Activated T-helper 2 cell treated with anti-CD3 and anti-CD28 coated beads, Interferon-gamma antibody, Interleukin-2, Interleukin-4, amounts not matched to agents 10 μg/mL and 5 μg/mL and 100 μg/mL, durations not matched to agents 14 hours and 24 hours and 36 hours (primary cell): Measurements from ENCODE around the gene MRM2. TPM values are rescaled to one million over a fixed set of nuclear protein-coding genes. Genes with fewer than 3 reads are reported as not detected.

Experiments
- DNase-seq: peaks from one replicate; pipeline ENCODE4 v3.0.0; 2021; ENCODE audit warnings: low spot score
- H3K27ac Mint-ChIP-seq: one replicate; pipeline ENCODE4 v1.8.0; 2021; ENCODE audit warnings: mixed read lengths
- H3K27me3 Mint-ChIP-seq: one replicate; pipeline ENCODE4 v1.8.0; 2021; ENCODE audit warnings: low read depth, mixed read lengths
- H3K36me3 Mint-ChIP-seq: one replicate; pipeline ENCODE4 v1.8.0; 2021; ENCODE audit warnings: low read depth, mixed read lengths
- H3K4me1 Mint-ChIP-seq: one replicate; pipeline ENCODE4 v1.8.0; 2021; ENCODE audit warnings: low read depth, mixed read lengths
- H3K4me3 Mint-ChIP-seq: one replicate; pipeline ENCODE4 v1.8.0; 2021; ENCODE audit warnings: low read depth, mild to moderate bottlenecking, moderate library complexity, mixed read lengths
- H3K9me3 Mint-ChIP-seq: one replicate; pipeline ENCODE4 v1.8.0; 2021; ENCODE audit warnings: mixed read lengths
- intact Hi-C: fragments of 100-400 bp; cut with micrococcal nuclease; formaldehyde crosslinking; loops from one replicate; pipeline ENCODE4 v1.15.1; 2023
- total RNA-seq: library from RNA; stranded (reverse); gene quantifications from 2 replicates; pipeline ENCODE4 v1.2.3, GENCODE V29; 2022

Gene MRM2
- total RNA-seq, 1 donor from 2014 or later = 40.0 TPM

DNA sequence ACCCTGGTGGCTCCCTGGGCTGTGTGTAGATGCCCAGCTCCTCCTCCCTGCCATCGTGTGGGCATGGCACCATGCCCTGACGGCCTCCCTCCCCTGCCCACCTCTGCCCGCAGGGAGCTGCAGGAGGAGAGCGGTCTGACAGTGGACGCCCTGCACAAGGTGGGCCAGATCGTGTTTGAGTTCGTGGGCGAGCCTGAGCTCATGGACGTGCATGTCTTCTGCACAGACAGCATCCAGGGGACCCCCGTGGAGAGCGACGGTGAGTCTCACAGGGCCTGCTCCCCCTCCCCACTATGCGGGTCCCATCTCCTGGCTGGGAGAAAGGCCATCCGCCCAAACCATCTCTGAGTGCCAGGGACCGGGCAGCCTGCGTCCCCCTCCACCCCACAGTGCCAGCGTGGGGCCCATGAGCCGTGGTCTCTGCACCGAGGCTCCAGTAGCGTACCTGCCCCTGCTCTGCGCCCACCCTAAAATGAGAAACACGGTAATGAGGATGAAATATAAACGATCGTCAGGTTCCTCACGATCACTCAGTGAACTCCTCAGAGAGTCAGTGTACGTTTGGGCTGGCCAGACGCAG, 7.8 kb upstream of the MRM2 start:
- no peaks in the 10 kb centered on the region for H3K27me3 Mint-ChIP-seq
- H3K27ac Mint-ChIP-seq = no peak overlapping the region
- no peak overlapping the region for H3K4me3 Mint-ChIP-seq
- peaks cover 23% of the 10 kb centered on the region for H3K4me1 Mint-ChIP-seq
- peaks cover 19% of the 10 kb centered on the region for H3K36me3 Mint-ChIP-seq
- no peak for DNase-seq
- no peaks in the 10 kb centered on the region for H3K9me3 Mint-ChIP-seq
- intact Hi-C loops = loop anchor here (10.0 kb wide), 1 partner anchor 675 kb away; the partner anchor contains the start of gene PSMG3

DNA sequence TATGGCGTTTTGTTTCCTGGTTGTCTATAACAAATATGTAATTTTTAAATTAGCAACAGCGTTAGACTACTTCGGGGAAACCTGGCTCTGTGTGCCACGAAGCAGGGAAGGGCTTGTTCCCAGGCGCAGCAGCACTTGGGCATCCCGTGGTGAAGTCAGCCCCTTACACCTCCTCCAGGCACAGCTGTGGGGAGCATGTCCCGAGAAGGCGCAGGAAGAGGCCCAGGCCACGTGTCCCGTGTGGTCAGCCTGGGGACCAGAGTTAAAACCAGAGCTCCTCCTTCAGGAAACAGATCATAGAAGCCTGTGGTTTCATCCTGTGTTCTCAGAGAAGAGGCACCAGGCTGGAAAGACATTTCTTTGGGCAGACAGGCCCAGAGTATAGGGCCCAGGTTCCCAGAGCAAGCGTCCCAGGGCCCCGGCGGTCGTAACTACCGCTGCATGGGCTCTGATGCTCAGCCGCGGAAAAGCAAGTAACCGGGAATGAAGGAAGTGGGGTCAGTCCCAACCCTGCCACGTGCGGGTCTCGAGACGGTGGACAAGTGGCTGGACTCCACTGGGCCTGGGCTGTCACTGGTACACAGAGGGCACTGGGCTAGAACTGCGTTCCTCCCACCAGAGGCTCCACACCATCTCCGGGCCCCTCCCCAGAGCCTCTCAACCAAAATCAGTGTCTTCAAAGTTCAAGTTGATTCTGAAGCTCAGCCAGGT, 7.1 kb upstream of the MRM2 start:
- no peaks in the 10 kb centered on the region for H3K9me3 Mint-ChIP-seq
- H3K4me3 Mint-ChIP-seq = peak overlapping the region; percentile 48
- H3K4me1 Mint-ChIP-seq = peaks cover 23% of the 10 kb centered on the region
- no peak for DNase-seq
- intact Hi-C loops = loop anchor here (10.0 kb wide), 1 partner anchor 674 kb away; the partner anchor contains the start of gene PSMG3
- peak overlapping the region; percentile 66 for H3K27ac Mint-ChIP-seq
- H3K36me3 Mint-ChIP-seq = peaks cover 19% of the 10 kb centered on the region
- H3K27me3 Mint-ChIP-seq = no peaks in the 10 kb centered on the region

DNA sequence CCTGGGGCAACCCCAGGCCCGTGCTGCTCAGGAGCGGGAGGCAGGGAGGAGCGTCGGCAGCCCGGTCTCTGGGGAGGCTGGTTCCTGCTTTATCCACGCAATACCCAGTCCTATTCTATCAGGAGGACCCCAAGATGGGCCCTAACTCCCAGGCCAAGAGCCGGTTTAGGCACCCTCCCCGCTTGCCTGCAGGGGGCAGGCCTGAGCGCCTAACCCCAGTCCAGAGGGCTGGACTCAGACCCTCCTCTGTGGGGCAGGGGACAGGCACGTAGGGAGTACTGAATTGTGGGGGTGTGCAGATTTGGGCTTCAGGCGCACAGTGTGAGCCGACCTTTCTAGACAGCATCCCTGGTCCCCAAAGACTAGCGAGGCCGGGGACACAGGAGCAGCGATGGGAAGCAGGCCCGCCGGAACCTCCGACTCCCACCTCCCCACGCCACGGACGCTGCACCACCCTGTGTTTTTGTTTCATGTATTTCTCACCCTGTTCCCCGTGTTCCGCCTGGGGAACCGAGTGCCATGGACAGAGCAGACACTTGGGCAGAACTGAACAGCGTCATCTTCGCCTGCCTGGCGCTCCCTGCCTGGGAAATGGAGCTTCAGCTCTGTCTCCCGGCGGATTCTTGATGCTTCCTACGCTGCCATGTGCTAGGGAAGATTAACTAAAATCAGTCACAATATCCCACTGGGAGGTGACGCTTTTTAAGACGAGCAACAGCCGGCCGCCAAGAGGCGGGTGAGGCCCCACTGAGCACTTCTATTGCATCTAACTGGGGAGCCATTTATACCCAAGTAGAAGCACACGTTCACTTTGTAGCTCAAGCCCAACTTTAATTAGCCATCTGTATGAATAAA, 5.4 kb upstream of the MRM2 start:
- Mint-ChIP-seq H3K9me3 (no peaks in the 10 kb centered on the region), H3K4me1 (peaks cover 32% of the 10 kb centered on the region), H3K27ac (no peak overlapping the region), H3K4me3 (no peak overlapping the region), H3K27me3 (no peaks in the 10 kb centered on the region), H3K36me3 (peaks cover 19% of the 10 kb centered on the region)
- intact Hi-C loops = loop anchor here (1.0 to 10.0 kb wide), 2 partner anchors 101 to 673 kb away; partner anchors contain the start of gene PSMG3
- DNase-seq = no peak

DNA sequence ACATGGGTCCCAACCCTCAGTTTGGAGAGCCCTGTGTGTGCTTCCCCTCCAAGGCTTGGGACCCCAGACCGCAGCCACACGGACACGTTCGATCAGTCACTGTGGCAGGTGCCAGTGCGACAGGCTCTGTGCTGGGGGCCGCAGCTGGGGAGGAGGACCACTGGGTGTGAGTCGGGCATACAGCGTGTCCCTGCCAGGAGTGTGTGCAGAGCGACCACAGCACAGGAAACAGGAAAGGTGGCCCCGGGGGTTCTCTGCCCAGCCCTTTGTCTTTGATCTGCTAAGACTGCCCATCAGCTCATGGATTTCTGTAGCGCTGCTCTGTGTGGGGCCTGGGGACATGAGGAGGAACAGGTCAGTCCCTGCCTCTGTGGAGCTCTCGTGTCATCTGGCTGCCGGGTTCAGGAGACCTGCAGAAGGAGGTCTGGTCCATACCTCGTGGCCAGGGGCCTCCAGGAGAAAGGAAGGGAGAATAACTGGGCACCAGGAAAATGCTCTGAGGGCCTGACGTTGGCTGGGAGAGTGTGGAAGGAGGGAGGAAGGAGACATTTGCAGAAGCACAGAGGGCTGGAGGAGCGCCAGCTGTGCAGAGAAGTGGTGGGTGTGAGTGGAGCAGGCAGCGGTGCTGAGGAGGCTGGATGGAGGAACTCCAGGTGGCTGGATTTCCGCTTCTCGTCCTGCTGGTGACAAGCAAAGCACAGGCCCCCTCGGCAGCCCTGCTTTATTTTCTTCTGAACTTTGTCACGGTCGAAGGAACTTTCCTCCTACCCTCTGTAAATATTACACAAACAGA, 4.1 kb upstream of the MRM2 start:
- Mint-ChIP-seq H3K27ac (no peak overlapping the region), H3K4me3 (no peak overlapping the region), H3K36me3 (peaks cover 19% of the 10 kb centered on the region), H3K27me3 (no peaks in the 10 kb centered on the region), H3K4me1 (peaks cover 32% of the 10 kb centered on the region), H3K9me3 (no peaks in the 10 kb centered on the region)
- intact Hi-C loops = loop anchor here (10.0 kb wide), 1 partner anchor 671 kb away; the partner anchor contains the start of gene PSMG3
- no peak for DNase-seq

DNA sequence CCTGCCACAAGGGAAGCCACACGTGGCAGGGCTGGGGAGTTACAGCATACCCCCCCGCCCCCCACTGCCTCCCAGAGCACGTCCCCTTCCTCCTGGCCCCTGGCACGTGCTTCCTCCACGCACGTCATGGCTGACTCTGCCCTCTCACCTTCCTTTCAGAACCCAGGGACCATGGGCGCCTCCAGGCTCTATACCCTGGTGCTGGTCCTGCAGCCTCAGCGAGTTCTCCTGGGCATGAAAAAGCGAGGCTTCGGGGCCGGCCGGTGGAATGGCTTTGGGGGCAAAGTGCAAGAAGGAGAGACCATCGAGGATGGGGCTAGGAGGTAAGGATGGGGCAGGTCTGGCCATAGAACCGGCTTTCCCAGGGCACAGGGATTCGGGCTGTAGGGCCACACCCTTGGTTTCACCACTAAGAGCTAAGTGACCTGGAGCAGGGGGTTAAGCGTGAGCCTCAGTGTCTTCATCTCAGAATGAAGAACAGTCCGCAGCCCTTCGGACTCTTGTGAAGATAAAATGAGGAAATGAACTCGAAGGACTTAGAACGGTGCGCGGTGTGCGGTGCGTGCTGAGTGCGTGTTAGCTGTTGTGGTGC, 2.5 kb upstream of the MRM2 start:
- H3K9me3 Mint-ChIP-seq = no peaks in the 10 kb centered on the region

GRCh38 chr7:2243458-2243857, 1.5 kb upstream of the MRM2 start:
- no peak overlapping the region for H3K27ac Mint-ChIP-seq
- no peak for DNase-seq
- H3K27me3 Mint-ChIP-seq = no peaks in the 10 kb centered on the region
- H3K4me3 Mint-ChIP-seq = peak overlapping the region; percentile 97
- no peaks in the 10 kb centered on the region for H3K9me3 Mint-ChIP-seq
- intact Hi-C loops = loop anchor here (5.0 to 10.0 kb wide), 2 partner anchors 69 to 669 kb away; partner anchors contain the start of genes PSMG3 and SNX8
- peaks cover 32% of the 10 kb centered on the region for H3K36me3 Mint-ChIP-seq
- peaks cover 26% of the 10 kb centered on the region for H3K4me1 Mint-ChIP-seq

More for the DNA sequence above, 2.5 kb upstream of the MRM2 start:
- no peak for DNase-seq
- Mint-ChIP-seq H3K4me3 (no peak overlapping the region), H3K4me1 (peaks cover 36% of the 10 kb centered on the region), H3K27me3 (no peaks in the 10 kb centered on the region), H3K27ac (no peak overlapping the region), H3K36me3 (peaks cover 22% of the 10 kb centered on the region)
- intact Hi-C loops = loop anchor here (5.0 to 10.0 kb wide), 2 partner anchors 68 to 670 kb away; partner anchors contain the start of genes PSMG3 and SNX8

GRCh38 chr7:2242541-2243429, 780 bp upstream of the MRM2 start:
- no peak for DNase-seq
- peak overlapping the region; percentile 95 for H3K27ac Mint-ChIP-seq
- intact Hi-C loops = loop anchor here (1.0 to 10.0 kb wide), 3 partner anchors 10 to 668 kb away; partner anchors contain the start of genes MAD1L1, PSMG3 and SNX8
- H3K36me3 Mint-ChIP-seq = peaks cover 34% of the 10 kb centered on the region
- H3K4me3 Mint-ChIP-seq = peak overlapping the region; percentile 97
- peaks cover 22% of the 10 kb centered on the region for H3K4me1 Mint-ChIP-seq
- no peaks in the 10 kb centered on the region for H3K27me3 Mint-ChIP-seq
- no peaks in the 10 kb centered on the region for H3K9me3 Mint-ChIP-seq

DNA sequence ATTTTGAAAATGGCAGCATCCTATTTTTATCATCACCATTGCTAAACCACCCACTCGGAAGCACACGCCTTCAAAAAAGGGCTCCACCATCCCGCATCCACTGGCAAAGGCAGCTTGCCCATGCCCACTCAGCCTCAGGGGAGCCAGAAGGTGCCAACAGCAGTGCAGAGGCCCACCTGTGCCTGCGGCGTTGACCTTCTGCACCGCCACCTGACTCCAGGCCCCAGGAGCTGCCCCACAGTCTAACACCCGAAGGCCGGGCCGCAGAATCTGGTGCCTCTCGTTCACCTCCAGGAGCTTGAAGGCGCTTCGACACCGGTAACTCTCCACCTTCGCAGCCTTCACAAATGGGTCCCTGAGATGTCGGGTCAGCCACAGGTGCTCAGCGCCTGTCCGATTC, 2.8 kb downstream of the MRM2 start:
- Mint-ChIP-seq H3K36me3 (peaks cover 52% of the 10 kb centered on the region), H3K27ac (no peak overlapping the region)
- intact Hi-C loops = no loop called here

DNA sequence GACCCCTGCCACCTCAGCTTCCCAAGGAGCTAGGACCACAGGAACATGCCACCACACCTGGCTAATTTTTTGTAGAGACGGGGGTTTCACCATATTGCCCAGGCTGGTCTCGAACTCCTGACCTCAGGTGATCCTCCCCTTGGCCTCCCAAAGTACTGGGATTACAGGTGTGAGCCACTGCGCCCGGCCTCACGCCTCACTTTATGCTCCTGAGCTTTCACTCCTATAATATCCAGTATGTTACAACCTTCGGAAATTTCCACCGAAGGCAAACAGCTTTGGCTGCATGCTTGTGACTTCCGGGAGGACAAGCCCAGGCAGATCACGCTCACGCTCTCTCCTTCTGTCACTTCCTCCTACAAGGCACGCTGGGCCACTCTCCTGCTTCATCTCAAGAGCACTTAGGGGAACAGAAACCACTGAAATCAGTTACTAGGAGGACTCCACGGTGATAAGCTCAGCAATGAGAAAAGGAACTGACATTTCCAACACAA, 4.8 kb downstream of the MRM2 start:
- Mint-ChIP-seq H3K36me3 (peaks cover 53% of the 10 kb centered on the region), H3K4me3 (no peak overlapping the region), H3K4me1 (peaks cover 15% of the 10 kb centered on the region), H3K27ac (no peak overlapping the region), H3K27me3 (no peaks in the 10 kb centered on the region), H3K9me3 (no peaks in the 10 kb centered on the region)
- intact Hi-C loops = no loop called here
- no peak for DNase-seq

More for the DNA sequence above, 2.8 kb downstream of the MRM2 start:
- no peaks in the 10 kb centered on the region for H3K9me3 Mint-ChIP-seq
- H3K4me1 Mint-ChIP-seq = peaks cover 19% of the 10 kb centered on the region
- H3K27me3 Mint-ChIP-seq = no peaks in the 10 kb centered on the region
- H3K4me3 Mint-ChIP-seq = no peak overlapping the region
- DNase-seq = no peak

- peak overlapping the region; percentile 64 for H3K4me3 Mint-ChIP-seq
- H3K27me3 Mint-ChIP-seq = no peaks in the 10 kb centered on the region
- no peak for DNase-seq
- no peaks in the 10 kb centered on the region for H3K9me3 Mint-ChIP-seq
- H3K27ac Mint-ChIP-seq = no peak overlapping the region
- peaks cover 48% of the 10 kb centered on the region for H3K36me3 Mint-ChIP-seq
- intact Hi-C loops = no loop called here
- peaks cover 20% of the 10 kb centered on the region for H3K4me1 Mint-ChIP-seq
Observed at GRCh38 chr7:2233926-2234325, 8.1 kb downstream of the MRM2 start.
